Measurements from ENCODE around the gene CD4.
"Not testable (repeated sequence)": the region's sequence is repeated elsewhere in the genome, so short reads cannot be mapped to it uniquely, and the experiment has no call there.

CD4 gene

GRCh38 chr12:6869049-6870021 is 80.0 kb downstream of the CD4 start:
- DNase-seq (ENCODE audit: low read depth), result peak; percentile 62

- not testable (repeated sequence) for DNase-seq (ENCODE audit: low read depth)
These were observed 81.0 kb downstream of the CD4 start for GRCh38 chr12:6870304-6870703.

Measured in stimulated activated CD8-positive, alpha-beta memory T cell treated with anti-CD3 and anti-CD28 coated beads, Interleukin-12 subunit alpha, Interleukin-12 subunit beta, amount 100 ng/mL, for 4 hours (primary cell).